Cardiac muscle cell (in vitro differentiated cells and primary cell): ENCODE data around the gene RRP1B. TPM values are rescaled to one million over a fixed set of nuclear protein-coding genes. Genes with fewer than 3 reads are reported as not detected.
A peak's percentile ranks its signal among the peaks of the same experiment; 100 is the strongest.

ENCODE experiments used
- DNase-seq, 2 donors: peaks; one replicate each; pipeline versions ENCODE4 v3.0.0 to v3.0.0-alpha.2; 2010 to 2017; ENCODE audit warnings: low read depth in 1 of 2, low spot score in 1 of 2
- H3K27ac ChIP-seq: fragments of 200-600 bp; sonication (generic); 2 replicates; pipeline ENCODE4 v1.5.1; 2016
- H3K27me3 ChIP-seq: fragments of 200-600 bp; sonication (generic); 2 replicates; pipeline ENCODE4 v1.6.0; 2016; ENCODE audit warnings: control low read depth
- H3K36me3 ChIP-seq: fragments of 200-600 bp; sonication (generic); 2 replicates; pipeline ENCODE4 v1.5.1; 2016; ENCODE audit warnings: control low read depth
- H3K4me1 ChIP-seq: fragments of 200-600 bp; sonication (generic); 2 replicates; pipeline ENCODE4 v1.8.1; 2017; ENCODE audit warnings: low read depth, mild to moderate bottlenecking, mixed run types
- H3K4me3 ChIP-seq: fragments of 200-600 bp; sonication (generic); 2 replicates; pipeline ENCODE4 v1.5.1; 2016; ENCODE audit warnings: mild to moderate bottlenecking
- H3K9me3 ChIP-seq: fragments of 200-600 bp; sonication (generic); 2 replicates; pipeline ENCODE4 v1.5.1; 2017; ENCODE audit warnings: low read depth, mild to moderate bottlenecking, control low read depth
- CTCF ChIP-seq: IDR thresholded peaks from 2 replicates; pipeline ENCODE4 v1.5.1; 2012; ENCODE audit warnings: low read depth, mild to moderate bottlenecking, low read length
- polyA plus RNA-seq: library from polyadenylated mRNA; unstranded; fragments of >200 nt; fragmentation: Nextera tagmentation; extraction: Ambion mirVana; gene quantifications from 2 replicates; pipeline ENCODE4 v1.2.1, GENCODE V29; 2016
- total RNA-seq: library from RNA; depleted of rRNA; stranded (reverse); fragments of >200 nt; gene quantifications from 2 replicates; pipeline ENCODE4 v1.2.3, GENCODE V29; 2016

The RRP1B gene
- total and polyA plus RNA-seq, 2 experiments from 2014 or later, result 14.8 to 25.5 TPM

GRCh38 chr21:43644071-43644470 is 15.3 kb upstream of the RRP1B start:
- no peak for TF ChIP-seq CTCF
- Histone ChIP-seq H3K4me1 (peaks cover 12% of the 10 kb centered on the region), H3K9me3 (no peaks in the 10 kb centered on the region), H3K36me3 (no peaks in the 10 kb centered on the region), H3K27ac (no peak overlapping the region), H3K4me3 (no peak overlapping the region), H3K27me3 (no peaks in the 10 kb centered on the region)
- DNase-seq, result no peak

- TF ChIP-seq CTCF, result no peak
- Histone ChIP-seq H3K36me3 (no peaks in the 10 kb centered on the region), H3K4me1 (peaks cover 12% of the 10 kb centered on the region), H3K27me3 (no peaks in the 10 kb centered on the region), H3K4me3 (no peak overlapping the region), H3K27ac (no peak overlapping the region), H3K9me3 (no peaks in the 10 kb centered on the region)
- peak in 1 of 2 donors; percentile 56 for DNase-seq
Measured at GRCh38 chr21:43644609-43645008, 14.8 kb upstream of the RRP1B start.

- H3K27ac ChIP-seq, result no peak overlapping the region
- no peaks in the 10 kb centered on the region for H3K36me3 ChIP-seq
- H3K4me3 ChIP-seq, result no peak overlapping the region
- H3K9me3 ChIP-seq, result no peaks in the 10 kb centered on the region
- peak; percentile 71 to 89 for DNase-seq
- H3K27me3 ChIP-seq, result no peaks in the 10 kb centered on the region
- peaks cover 12% of the 10 kb centered on the region for H3K4me1 ChIP-seq
- peak; percentile 71 for TF ChIP-seq CTCF
Measured at GRCh38 chr21:43645136-43645891, 14.0 kb upstream of the RRP1B start.

- peaks cover 12% of the 10 kb centered on the region for H3K4me1 ChIP-seq
- no peaks in the 10 kb centered on the region for H3K27me3 ChIP-seq
- H3K9me3 ChIP-seq, result no peaks in the 10 kb centered on the region
- no peak overlapping the region for H3K4me3 ChIP-seq
- H3K36me3 ChIP-seq, result no peaks in the 10 kb centered on the region
- no peak overlapping the region for H3K27ac ChIP-seq
- no peak for DNase-seq
- no peak for TF ChIP-seq CTCF
Measured at GRCh38 chr21:43645976-43646375, 13.4 kb upstream of the RRP1B start.

GRCh38 chr21:43646550-43647260 is 12.7 kb upstream of the RRP1B start:
- peak; percentile 98 for TF ChIP-seq CTCF
- H3K36me3 ChIP-seq, result no peaks in the 10 kb centered on the region
- no peaks in the 10 kb centered on the region for H3K9me3 ChIP-seq
- no peak overlapping the region for H3K27ac ChIP-seq
- DNase-seq, result peak; percentile 90 to 97
- H3K27me3 ChIP-seq, result no peaks in the 10 kb centered on the region
- no peak overlapping the region for H3K4me3 ChIP-seq
- peaks cover 12% of the 10 kb centered on the region for H3K4me1 ChIP-seq
